ENCODE data around the gene FBXO47.

- TF ChIP-seq GATA2 (IDR thresholded peaks at IDR 0.05; ENCODE audit: low read depth, low read length) (0 out of 2 replicates have a peak, but pooled peaks have one; percentile 25), GATA3 (IDR thresholded peaks at IDR 0.05; ENCODE audit: low read depth, low read length) (no peak)
Measured at GRCh38 chr17:38912221-38912813, 54.9 kb downstream of the FBXO47 start.
